ENCODE measurements around the gene ADAMTSL1.

DNA sequence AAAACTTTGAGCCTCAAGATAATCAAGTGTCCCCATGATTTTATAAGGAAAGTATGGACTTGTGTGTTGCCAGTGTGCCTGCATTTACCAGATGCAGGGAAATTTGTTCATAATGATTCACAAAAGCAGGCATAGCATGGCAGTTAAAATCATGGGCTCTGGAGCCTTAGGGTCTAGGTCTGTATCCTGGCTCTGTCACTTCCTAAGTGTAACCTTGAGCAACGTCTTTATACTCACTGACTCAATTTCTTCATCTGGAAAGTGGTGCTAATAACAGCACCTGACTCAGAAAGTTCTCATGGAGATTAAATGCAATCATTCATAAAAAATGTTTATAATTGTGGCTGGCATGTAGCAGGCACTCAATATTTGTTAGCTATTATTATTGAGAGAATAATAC is 324.2 kb downstream of the ADAMTSL1 start:
- TF ChIP-seq IRF2 (CRISPR knock-in tag; IDR thresholded peaks at IDR 0.05; ENCODE audit: borderline replicate concordance, low read depth) (no peak), TEAD4 (CRISPR knock-in tag; IDR thresholded peaks at IDR 0.05) (no peak), ETV6 (CRISPR knock-in tag; IDR thresholded peaks at IDR 0.05) (no peak), FOXP1 (CRISPR knock-in tag; IDR thresholded peaks at IDR 0.05; ENCODE audit: borderline replicate concordance) (no peak), NR1H2 (CRISPR knock-in tag; IDR thresholded peaks at IDR 0.05) (no peak), ZNF671 (CRISPR knock-in tag; IDR thresholded peaks at IDR 0.05) (no peak)
- TF ChIP-seq, protein P1, sequence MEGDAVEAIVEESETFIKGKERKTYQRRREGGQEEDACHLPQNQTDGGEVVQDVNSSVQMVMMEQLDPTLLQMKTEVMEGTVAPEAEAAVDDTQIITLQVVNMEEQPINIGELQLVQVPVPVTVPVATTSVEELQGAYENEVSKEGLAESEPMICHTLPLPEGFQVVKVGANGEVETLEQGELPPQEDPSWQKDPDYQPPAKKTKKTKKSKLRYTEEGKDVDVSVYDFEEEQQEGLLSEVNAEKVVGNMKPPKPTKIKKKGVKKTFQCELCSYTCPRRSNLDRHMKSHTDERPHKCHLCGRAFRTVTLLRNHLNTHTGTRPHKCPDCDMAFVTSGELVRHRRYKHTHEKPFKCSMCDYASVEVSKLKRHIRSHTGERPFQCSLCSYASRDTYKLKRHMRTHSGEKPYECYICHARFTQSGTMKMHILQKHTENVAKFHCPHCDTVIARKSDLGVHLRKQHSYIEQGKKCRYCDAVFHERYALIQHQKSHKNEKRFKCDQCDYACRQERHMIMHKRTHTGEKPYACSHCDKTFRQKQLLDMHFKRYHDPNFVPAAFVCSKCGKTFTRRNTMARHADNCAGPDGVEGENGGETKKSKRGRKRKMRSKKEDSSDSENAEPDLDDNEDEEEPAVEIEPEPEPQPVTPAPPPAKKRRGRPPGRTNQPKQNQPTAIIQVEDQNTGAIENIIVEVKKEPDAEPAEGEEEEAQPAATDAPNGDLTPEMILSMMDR (IDR thresholded peaks at IDR 0.05) = no peak
- TF ChIP-seq, protein P2, sequence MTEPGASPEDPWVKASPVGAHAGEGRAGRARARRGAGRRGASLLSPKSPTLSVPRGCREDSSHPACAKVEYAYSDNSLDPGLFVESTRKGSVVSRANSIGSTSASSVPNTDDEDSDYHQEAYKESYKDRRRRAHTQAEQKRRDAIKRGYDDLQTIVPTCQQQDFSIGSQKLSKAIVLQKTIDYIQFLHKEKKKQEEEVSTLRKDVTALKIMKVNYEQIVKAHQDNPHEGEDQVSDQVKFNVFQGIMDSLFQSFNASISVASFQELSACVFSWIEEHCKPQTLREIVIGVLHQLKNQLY (CRISPR knock-in tag; IDR thresholded peaks at IDR 0.05) = no peak
- TF ChIP-seq, protein P3, sequence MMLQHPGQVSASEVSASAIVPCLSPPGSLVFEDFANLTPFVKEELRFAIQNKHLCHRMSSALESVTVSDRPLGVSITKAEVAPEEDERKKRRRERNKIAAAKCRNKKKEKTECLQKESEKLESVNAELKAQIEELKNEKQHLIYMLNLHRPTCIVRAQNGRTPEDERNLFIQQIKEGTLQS (CRISPR knock-in tag; conservative IDR thresholded peaks at IDR 0.05) = no peak
